GM12878 (cell line): Measurements from ENCODE around the gene FSCB. TPM values are rescaled to one million over a fixed set of nuclear protein-coding genes. Genes with fewer than 3 reads are reported as not detected.

ENCODE experiments used
- ATAC-seq: fragments of 200-7000 bp; cut with Tn5 transposase; 3 replicates; pipeline ENCODE4 v1.9.1; 2020; ENCODE audit warnings: mild to moderate bottlenecking, moderate library complexity
- BruUV-seq: library from RNA; stranded (reverse); fragments of 400-500 nt; replicated peaks from 2 replicates; lab custom pipeline; 2021; lab: Mats Ljungman, UMichigan
- CTCF ChIA-PET: fragments of 300-600 bp; sonication (Branson Sonifier 250); formaldehyde crosslinking; extraction: SDS; loops from one replicate; lab custom pipeline; 2021; ENCODE audit warnings: inconsistent platforms; lab: Yijun Ruan, JAX
- POLR2A ChIA-PET: fragments of 350-600 bp; formaldehyde crosslinking; extraction: SDS; loops from one replicate; lab custom pipeline; 2021; ENCODE audit warnings: inconsistent platforms; lab: Charles Lee
- RAD21 ChIA-PET: fragments of 300-600 bp; sonication (Branson Sonifier 250); formaldehyde crosslinking; loops from one replicate; lab custom pipeline; 2023; ENCODE audit warnings: antibody characterized with exemption; ENCODE audit not compliant: unreplicated experiment; lab: Charles Lee
- SMC1A ChIA-PET: fragments of 300-600 bp; sonication (Branson Sonifier 250); formaldehyde crosslinking; loops from one replicate; lab custom pipeline; 2023; ENCODE audit not compliant: unreplicated experiment, uncharacterized antibody; lab: Charles Lee
- DNase-seq: peaks from one replicate; pipeline ENCODE4 v3.0.0-alpha.2; 2011; ENCODE audit warnings: low read depth, low spot score
- FAIRE-seq: peaks from 3 replicates; lab custom pipeline; 2011; peaks lifted over from hg19 to GRCh38; lab: Jason Lieb, UNC
- H2AFZ ChIP-seq: 2 replicates; pipeline ENCODE4 v1.6.0; 2011; ENCODE audit warnings: low read depth, low read length, control low read depth; ENCODE audit not compliant: control insufficient read depth
- H3K27ac ChIP-seq: 2 replicates; pipeline ENCODE4 v1.5.1; 2011; ENCODE audit warnings: control low read depth; ENCODE audit not compliant: control insufficient read depth, insufficient read depth
- H3K27me3 ChIP-seq, 2 experiments: replicated peaks in 1 of 2; 2 replicates each; pipeline versions ENCODE4 v1.6.0 to v1.6.1; 2011; ENCODE audit warnings: low read length in 1 of 2; ENCODE audit not compliant: control insufficient read depth in 2 of 2, insufficient read depth in 2 of 2
- H3K36me3 ChIP-seq, 2 experiments: 2 replicates each; pipeline ENCODE4 v1.5.1; 2011; ENCODE audit warnings: low read length in 1 of 2; ENCODE audit not compliant: control insufficient read depth in 2 of 2, insufficient read depth in 2 of 2
- H3K4me1 ChIP-seq: 2 replicates; pipeline ENCODE4 v1.6.1; 2011; ENCODE audit warnings: mild to moderate bottlenecking, low read length, moderate library complexity, mixed read lengths; ENCODE audit not compliant: control insufficient read depth, insufficient read depth
- H3K4me2 ChIP-seq: 2 replicates; pipeline ENCODE4 v1.6.0; 2011; ENCODE audit warnings: control low read depth; ENCODE audit not compliant: control insufficient read depth, insufficient read depth
- H3K4me3 ChIP-seq: fragments of 200-600 bp; sonication (generic); 2 replicates; pipeline ENCODE4 v1.5.1; 2016
- H3K79me2 ChIP-seq: 2 replicates; pipeline ENCODE4 v1.6.0; 2011; ENCODE audit warnings: low read length; ENCODE audit not compliant: control insufficient read depth, insufficient read depth
- H3K9ac ChIP-seq: 2 replicates; pipeline ENCODE4 v1.8.0; 2011; ENCODE audit warnings: low read length, control low read depth, mixed read lengths; ENCODE audit not compliant: control insufficient read depth, insufficient read depth
- H3K9me3 ChIP-seq: replicated peaks from 3 replicates; pipeline ENCODE4 v1.5.1; 2011; ENCODE audit warnings: mild to moderate bottlenecking, low read length; ENCODE audit not compliant: control insufficient read depth, insufficient read depth
- H4K20me1 ChIP-seq: 2 replicates; pipeline ENCODE4 v1.6.0; 2011; ENCODE audit not compliant: control insufficient read depth, insufficient read depth
- CHD4 ChIP-seq: fragments of 200-600 bp; sonication (generic); IDR thresholded peaks from 2 replicates; pipeline ENCODE4 v1.6.1; 2016; ENCODE audit warnings: mild to moderate bottlenecking
- EZH2 ChIP-seq: IDR thresholded peaks from 2 replicates; pipeline ENCODE4 v1.6.1; 2012; ENCODE audit warnings: low read depth, mild to moderate bottlenecking, control low read depth, inconsistent platforms, low read length, borderline replicate concordance; ENCODE audit not compliant: control insufficient read depth
- MTA2 ChIP-seq: fragments of 450-650 bp; IDR thresholded peaks from 2 replicates; pipeline ENCODE4 v1.6.1; 2016; ENCODE audit warnings: low read depth, mild to moderate bottlenecking, moderate library complexity
- MYB ChIP-seq: fragments of 150-350 bp; IDR thresholded peaks from 2 replicates; pipeline ENCODE4 v1.6.1; 2014; ENCODE audit warnings: mild to moderate bottlenecking, low read depth, low read length, borderline replicate concordance
- NFXL1 ChIP-seq: fragments of 450-650 bp; IDR thresholded peaks from 2 replicates; pipeline ENCODE4 v1.6.1; 2017; ENCODE audit warnings: antibody characterized with exemption, mild to moderate bottlenecking, borderline replicate concordance
- ZSCAN29 ChIP-seq: fragments of 450-650 bp; IDR thresholded peaks from 2 replicates; pipeline ENCODE4 v1.6.1; 2017; ENCODE audit warnings: mild to moderate bottlenecking, moderate library complexity
- WGBS: methylation state at CpG from one replicate; pipeline ENCODE4 v1.1.6; 2016; ENCODE audit warnings: low lambda C conversion rate; ENCODE audit not compliant: insufficient replicate concordance, insufficient coverage; ENCODE audit errors: missing lambda C conversion rate; 5-methylcytosine and 5-hydroxymethylcytosine counted together
- in situ Hi-C: fragments of 300-500 bp; cut with MboI; formaldehyde crosslinking; loops from 9 replicates; pipeline ENCODE4 v1.14.3; 2018; ENCODE audit warnings: mixed read lengths
- intact Hi-C: fragments of 100-400 bp; cut with micrococcal nuclease; formaldehyde crosslinking; loops from one replicate; pipeline ENCODE4 v1.14.2; 2022; ENCODE audit not compliant: unreplicated experiment
- polyA plus RNA-seq, 11 experiments: library from polyadenylated mRNA; depleted of rRNA in 4 of 11; unstranded in 6 of 11; stranded (reverse) in 5 of 11; fragments of >200 nt; fragmentation: Nextera tagmentation in 4 of 11; fragmentation: Illumina TruSeq in 1 of 11; extraction: Ambion mirVana in 4 of 11; extraction: Trizol in 1 of 11; gene quantifications; 1 replicate in 1 of 11; 2 replicates in 10 of 11; pipeline versions ENCODE4 v1.2.1 to v1.2.3, GENCODE V29; 2011 to 2016; ENCODE audit warnings: inconsistent platforms in 2 of 11, missing spikeins in 2 of 11, low read depth in 1 of 11
- total RNA-seq, 4 experiments: library from RNA; depleted of rRNA in 3 of 4; stranded (reverse); fragments of >200 nt in 3 of 4; fragmentation: Illumina TruSeq in 1 of 4; extraction: Trizol in 1 of 4; gene quantifications; 2 replicates each; pipeline versions ENCODE4 v1.2.1 to v1.2.3, GENCODE V29; 2013 to 2021
- TF ChIP-seq, protein P1 (sequence below): fragments of 450-650 bp; conservative IDR thresholded peaks from 2 replicates; pipeline ENCODE4 v1.6.1; 2017; ENCODE audit warnings: mild to moderate bottlenecking, moderate library complexity
- TF ChIP-seq, protein P2 (sequence below): fragments of 150-350 bp; IDR thresholded peaks from 2 replicates; pipeline ENCODE4 v1.6.1; 2014; ENCODE audit warnings: mild to moderate bottlenecking, low read depth, low read length

FSCB gene
- total and polyA plus RNA-seq, 10 of the 15 experiments (the other 5 are each of a cell fraction or from before 2014, with no cell fraction given): not detected

GRCh38 chr14:44530475-44530874, 23.4 kb upstream of the FSCB start (continued):
- TF ChIP-seq, protein P1, sequence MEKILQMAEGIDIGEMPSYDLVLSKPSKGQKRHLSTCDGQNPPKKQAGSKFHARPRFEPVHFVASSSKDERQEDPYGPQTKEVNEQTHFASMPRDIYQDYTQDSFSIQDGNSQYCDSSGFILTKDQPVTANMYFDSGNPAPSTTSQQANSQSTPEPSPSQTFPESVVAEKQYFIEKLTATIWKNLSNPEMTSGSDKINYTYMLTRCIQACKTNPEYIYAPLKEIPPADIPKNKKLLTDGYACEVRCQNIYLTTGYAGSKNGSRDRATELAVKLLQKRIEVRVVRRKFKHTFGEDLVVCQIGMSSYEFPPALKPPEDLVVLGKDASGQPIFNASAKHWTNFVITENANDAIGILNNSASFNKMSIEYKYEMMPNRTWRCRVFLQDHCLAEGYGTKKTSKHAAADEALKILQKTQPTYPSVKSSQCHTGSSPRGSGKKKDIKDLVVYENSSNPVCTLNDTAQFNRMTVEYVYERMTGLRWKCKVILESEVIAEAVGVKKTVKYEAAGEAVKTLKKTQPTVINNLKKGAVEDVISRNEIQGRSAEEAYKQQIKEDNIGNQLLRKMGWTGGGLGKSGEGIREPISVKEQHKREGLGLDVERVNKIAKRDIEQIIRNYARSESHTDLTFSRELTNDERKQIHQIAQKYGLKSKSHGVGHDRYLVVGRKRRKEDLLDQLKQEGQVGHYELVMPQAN: no peak
- TF ChIP-seq, protein P2, sequence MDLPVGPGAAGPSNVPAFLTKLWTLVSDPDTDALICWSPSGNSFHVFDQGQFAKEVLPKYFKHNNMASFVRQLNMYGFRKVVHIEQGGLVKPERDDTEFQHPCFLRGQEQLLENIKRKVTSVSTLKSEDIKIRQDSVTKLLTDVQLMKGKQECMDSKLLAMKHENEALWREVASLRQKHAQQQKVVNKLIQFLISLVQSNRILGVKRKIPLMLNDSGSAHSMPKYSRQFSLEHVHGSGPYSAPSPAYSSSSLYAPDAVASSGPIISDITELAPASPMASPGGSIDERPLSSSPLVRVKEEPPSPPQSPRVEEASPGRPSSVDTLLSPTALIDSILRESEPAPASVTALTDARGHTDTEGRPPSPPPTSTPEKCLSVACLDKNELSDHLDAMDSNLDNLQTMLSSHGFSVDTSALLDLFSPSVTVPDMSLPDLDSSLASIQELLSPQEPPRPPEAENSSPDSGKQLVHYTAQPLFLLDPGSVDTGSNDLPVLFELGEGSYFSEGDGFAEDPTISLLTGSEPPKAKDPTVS: no peak

GRCh38 chr14:44529026-44529425, 21.9 kb upstream of the FSCB start:
- Histone ChIP-seq H3K9me3 (no peaks in the 10 kb centered on the region), H3K27me3 (no peaks in the 10 kb centered on the region)
- DNase-seq: no peak
- TF ChIP-seq EZH2 (no peak), ZSCAN29 (no peak), MYB (no peak), MTA2 (no peak), CHD4 (no peak), NFXL1 (no peak)
- TF ChIP-seq, protein P2: no peak
- TF ChIP-seq, all 136 proteins: peak for 0
- in situ Hi-C loops: no loop called here
- Histone ChIP-seq H3K9ac (no peak overlapping the region), H3K79me2 (no peaks in the 10 kb centered on the region), H3K27ac (no peak overlapping the region), H2AFZ (no peak overlapping the region), H3K4me3 (no peak overlapping the region), H3K4me1 (no peaks in the 10 kb centered on the region), H3K36me3 (no peaks in the 10 kb centered on the region), H4K20me1 (no peaks in the 10 kb centered on the region), H3K4me2 (no peak overlapping the region)
- SMC1A ChIA-PET: no interaction called here
- no peak for FAIRE-seq
- POLR2A ChIA-PET: no interaction called here
- 0% methylated on average over 1 of the region's 1 CpG for WGBS
- CTCF ChIA-PET: no interaction called here
- RAD21 ChIA-PET: no interaction called here
- ATAC-seq: no peak
- intact Hi-C loops: no loop called here
- no TSS peak for BruUV-seq
